Caco-2 (cell line): ENCODE data around the gene STPG3. TPM values are rescaled to one million over a fixed set of nuclear protein-coding genes. Genes with fewer than 3 reads are reported as not detected.

Source experiments
- BruUV-seq: library from RNA; stranded (reverse); fragments of 400-500 nt; replicated peaks from 2 replicates; lab custom pipeline; 2021; lab: Mats Ljungman, UMichigan
- CTCF ChIA-PET: fragments of 300-600 bp; sonication (Branson Sonifier 250); formaldehyde crosslinking; loops from one replicate; lab custom pipeline; 2022; ENCODE audit warnings: antibody characterized with exemption; lab: Charles Lee
- POLR2A ChIA-PET: fragments of 300-600 bp; sonication (Branson Sonifier 250); formaldehyde crosslinking; loops from one replicate; lab custom pipeline; 2022; ENCODE audit warnings: antibody characterized with exemption; lab: Charles Lee
- DNase-seq, 2 experiments: peaks; one replicate each; pipeline versions ENCODE4 v3.0.0 to v3.0.0-alpha.2; 2020 to 2022
- H3K27me3 ChIP-seq: replicated peaks from 2 replicates; pipeline ENCODE4 v1.6.0; 2011; ENCODE audit warnings: low read length; ENCODE audit not compliant: control insufficient read depth, insufficient read depth
- H3K36me3 ChIP-seq: 2 replicates; pipeline ENCODE4 v1.5.1; 2011; ENCODE audit warnings: low read length; ENCODE audit not compliant: control insufficient read depth, insufficient read depth
- H3K4me1 ChIP-seq: fragments of 250-450 bp; sonication (Bioruptor Pico); 2 replicates; pipeline ENCODE4 v1.5.1; 2020; ENCODE audit warnings: mild to moderate bottlenecking
- H3K4me3 ChIP-seq: 2 replicates; pipeline ENCODE4 v1.5.1; 2011; ENCODE audit warnings: low read depth, mild to moderate bottlenecking, control low read depth, low read length
- H3K9me3 ChIP-seq: fragments of 250-450 bp; sonication (Bioruptor Pico); 2 replicates; pipeline ENCODE4 v1.5.1; 2020; ENCODE audit warnings: mild to moderate bottlenecking, moderate library complexity
- H3K27ac Mint-ChIP-seq: one replicate; pipeline ENCODE4 v1.8.0; 2022; ENCODE audit warnings: mixed read lengths; ENCODE audit not compliant: unreplicated experiment
- H3K27me3 Mint-ChIP-seq: one replicate; pipeline ENCODE4 v1.8.0; 2022; ENCODE audit warnings: mixed read lengths; ENCODE audit not compliant: insufficient read depth, unreplicated experiment
- H3K36me3 Mint-ChIP-seq: one replicate; pipeline ENCODE4 v1.8.0; 2022; ENCODE audit warnings: mild to moderate bottlenecking, mixed read lengths; ENCODE audit not compliant: insufficient read depth, unreplicated experiment
- H3K4me1 Mint-ChIP-seq: one replicate; pipeline ENCODE4 v1.8.0; 2022; ENCODE audit warnings: low read depth, mixed read lengths; ENCODE audit not compliant: unreplicated experiment
- H3K4me3 Mint-ChIP-seq: one replicate; pipeline ENCODE4 v1.8.0; 2022; ENCODE audit warnings: mild to moderate bottlenecking, moderate library complexity, mixed read lengths; ENCODE audit not compliant: unreplicated experiment
- H3K9me3 Mint-ChIP-seq: one replicate; pipeline ENCODE4 v1.8.0; 2022; ENCODE audit warnings: mixed read lengths; ENCODE audit not compliant: unreplicated experiment
- intact Hi-C: fragments of 100-400 bp; cut with micrococcal nuclease; formaldehyde crosslinking; loops from one replicate; pipeline ENCODE4 v1.10.0; 2022; ENCODE audit not compliant: unreplicated experiment
- total RNA-seq: library from RNA; stranded (reverse); gene quantifications from 2 replicates; pipeline ENCODE4 v1.2.3, GENCODE V29; 2022
- TF ChIP-seq, protein P1 (sequence below), 2 experiments: fragments of 200-600 bp in 1 of 2; IDR thresholded peaks; 1 replicate in 1 of 2; 2 replicates in 1 of 2; pipeline versions ENCODE4 v1.5.1 to v1.8.0; 2011 to 2022; ENCODE audit warnings: antibody characterized with exemption in 1 of 2, control low read depth in 1 of 2, inconsistent platforms in 1 of 2, low read depth in 1 of 2, low read length in 1 of 2, mild to moderate bottlenecking in 1 of 2, moderate library complexity in 1 of 2; ENCODE audit not compliant: insufficient read depth in 1 of 2, severe bottlenecking in 1 of 2, unreplicated experiment in 1 of 2

STPG3 gene
- total RNA-seq, 1 experiment from 2014 or later, result not detected

DNA sequence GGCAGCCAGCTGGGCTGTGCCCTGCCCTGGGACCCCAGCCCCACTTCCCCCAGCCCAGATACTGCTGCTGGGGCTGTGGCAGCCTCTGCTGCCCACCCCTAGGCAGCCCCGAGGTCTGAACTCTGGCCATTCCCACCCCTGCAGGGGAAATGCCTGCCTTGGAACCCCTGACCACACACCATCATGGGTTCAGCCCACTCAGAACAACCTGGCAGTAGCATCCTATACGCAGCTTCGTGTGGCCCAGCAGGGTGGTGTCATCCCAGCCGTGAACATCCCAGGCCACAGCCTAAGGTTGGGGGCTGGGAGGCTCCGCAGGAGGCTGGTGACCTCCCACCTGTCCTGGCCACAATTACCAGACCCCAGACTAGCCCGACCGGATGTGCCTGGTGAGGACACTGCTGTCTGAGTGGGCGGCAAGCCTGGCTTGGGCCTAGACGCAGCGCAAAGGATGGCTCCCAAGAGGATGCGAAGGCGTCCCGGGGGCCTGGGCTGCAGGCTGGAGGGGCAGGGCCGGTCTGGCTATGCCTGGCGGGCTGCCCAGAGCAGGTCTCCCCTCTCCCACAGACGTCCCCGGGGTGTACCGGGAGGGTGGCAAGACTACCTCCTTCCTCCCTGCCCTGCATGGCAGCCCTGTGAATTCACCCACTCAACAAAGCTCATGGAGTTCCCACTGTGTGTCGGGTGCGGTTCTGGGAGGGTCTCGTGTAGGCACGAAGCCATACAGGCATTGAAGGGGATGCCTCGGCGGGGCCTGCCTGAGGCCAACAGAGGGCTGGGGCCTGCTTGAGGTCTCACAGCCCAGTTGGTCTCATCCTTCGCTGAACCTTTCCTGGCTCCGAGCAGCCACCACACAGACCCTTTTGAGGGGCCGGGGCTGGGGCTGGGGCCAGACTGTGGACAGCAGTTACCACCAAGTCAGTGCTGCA is 21.9 kb upstream of the STPG3 start:
- no TSS peak for BruUV-seq
- ChIA-PET CTCF (interaction anchor here (0.6 to 0.7 kb wide), 2 partner anchors 11 to 180 kb away, joined by 3 to 5 read pairs; no protein-coding TSS in a partner anchor), POLR2A (interaction anchor here (0.6 to 0.7 kb wide), 2 partner anchors 12 to 59 kb away, joined by 3 to 4 read pairs; partner anchors contain the start of gene TUBB4B)
- H3K4me1 ChIP-seq, result peaks cover 38% of the 10 kb centered on the region
- H3K36me3 ChIP-seq, result no peaks in the 10 kb centered on the region
- Mint-ChIP-seq H3K27ac (no peak overlapping the region), H3K27me3 (no peaks in the 10 kb centered on the region), H3K36me3 (peaks cover 4% of the 10 kb centered on the region), H3K9me3 (no peaks in the 10 kb centered on the region), H3K4me3 (no peak overlapping the region), H3K4me1 (peaks cover 13% of the 10 kb centered on the region)
- DNase-seq, result no peak
- no peak overlapping the region for H3K4me3 ChIP-seq
- TF ChIP-seq, protein P1, sequence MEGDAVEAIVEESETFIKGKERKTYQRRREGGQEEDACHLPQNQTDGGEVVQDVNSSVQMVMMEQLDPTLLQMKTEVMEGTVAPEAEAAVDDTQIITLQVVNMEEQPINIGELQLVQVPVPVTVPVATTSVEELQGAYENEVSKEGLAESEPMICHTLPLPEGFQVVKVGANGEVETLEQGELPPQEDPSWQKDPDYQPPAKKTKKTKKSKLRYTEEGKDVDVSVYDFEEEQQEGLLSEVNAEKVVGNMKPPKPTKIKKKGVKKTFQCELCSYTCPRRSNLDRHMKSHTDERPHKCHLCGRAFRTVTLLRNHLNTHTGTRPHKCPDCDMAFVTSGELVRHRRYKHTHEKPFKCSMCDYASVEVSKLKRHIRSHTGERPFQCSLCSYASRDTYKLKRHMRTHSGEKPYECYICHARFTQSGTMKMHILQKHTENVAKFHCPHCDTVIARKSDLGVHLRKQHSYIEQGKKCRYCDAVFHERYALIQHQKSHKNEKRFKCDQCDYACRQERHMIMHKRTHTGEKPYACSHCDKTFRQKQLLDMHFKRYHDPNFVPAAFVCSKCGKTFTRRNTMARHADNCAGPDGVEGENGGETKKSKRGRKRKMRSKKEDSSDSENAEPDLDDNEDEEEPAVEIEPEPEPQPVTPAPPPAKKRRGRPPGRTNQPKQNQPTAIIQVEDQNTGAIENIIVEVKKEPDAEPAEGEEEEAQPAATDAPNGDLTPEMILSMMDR (IDR thresholded peaks at IDR 0.05; ENCODE audit: insufficient read depth in 1 of 2, low read depth in 1 of 2, low read length in 1 of 2, severe bottlenecking in 1 of 2, unreplicated experiment in 1 of 2), result no peak
- intact Hi-C loops, result no loop called here
- H3K9me3 ChIP-seq, result no peaks in the 10 kb centered on the region
- H3K27me3 ChIP-seq, result no peaks in the 10 kb centered on the region

- Mint-ChIP-seq H3K27ac (no peak overlapping the region), H3K36me3 (peaks cover 9% of the 10 kb centered on the region), H3K4me3 (no peak overlapping the region), H3K27me3 (no peaks in the 10 kb centered on the region), H3K9me3 (no peaks in the 10 kb centered on the region), H3K4me1 (peaks cover 18% of the 10 kb centered on the region)
- Histone ChIP-seq H3K4me3 (no peak overlapping the region), H3K27me3 (no peaks in the 10 kb centered on the region), H3K4me1 (peaks cover 38% of the 10 kb centered on the region), H3K9me3 (no peaks in the 10 kb centered on the region), H3K36me3 (no peaks in the 10 kb centered on the region)
- no TSS peak for BruUV-seq
- POLR2A ChIA-PET, result interaction anchor here (0.6 to 0.7 kb wide), 2 partner anchors 11 to 60 kb away, joined by 3 to 4 read pairs; partner anchors contain the start of gene TUBB4B
- intact Hi-C loops, result no loop called here
- TF ChIP-seq, protein P1 (IDR thresholded peaks at IDR 0.05; ENCODE audit: insufficient read depth in 1 of 2, low read depth in 1 of 2, low read length in 1 of 2, severe bottlenecking in 1 of 2, unreplicated experiment in 1 of 2), result no peak
- DNase-seq, result no peak
- CTCF ChIA-PET, result interaction anchor here (0.6 to 0.7 kb wide), 2 partner anchors 10 to 181 kb away, joined by 3 to 5 read pairs; no protein-coding TSS in a partner anchor
Observed at GRCh38 chr9:137229903-137230704, 21.0 kb upstream of the STPG3 start.
